Thyroid gland (tissue), 4 donors: Measurements from ENCODE around the gene TRABD2A.
"Not testable (repeated sequence)": the region's sequence is repeated elsewhere in the genome, so short reads cannot be mapped to it uniquely, and the experiment has no call there.

Experiments
- POLR2A ChIP-seq, 2 donors: fragments of 450-650 bp; IDR thresholded peaks; one replicate each; pipeline ENCODE4 v1.6.1; 2017; ENCODE audit warnings: antibody characterized with exemption in 2 of 2, mild to moderate bottlenecking in 2 of 2, moderate library complexity in 1 of 2
- TF ChIP-seq, protein P1 (sequence below), 6 experiments: fragments of 200-600 bp in 3 of 6; fragments of 450-650 bp in 3 of 6; sonication (generic) in 3 of 6; IDR thresholded peaks; one replicate each; pipeline ENCODE4 v1.5.1; 2016 to 2019; ENCODE audit warnings: antibody characterized with exemption in 6 of 6, mild to moderate bottlenecking in 2 of 6, inconsistent platforms in 1 of 6, moderate library complexity in 1 of 6

DNA sequence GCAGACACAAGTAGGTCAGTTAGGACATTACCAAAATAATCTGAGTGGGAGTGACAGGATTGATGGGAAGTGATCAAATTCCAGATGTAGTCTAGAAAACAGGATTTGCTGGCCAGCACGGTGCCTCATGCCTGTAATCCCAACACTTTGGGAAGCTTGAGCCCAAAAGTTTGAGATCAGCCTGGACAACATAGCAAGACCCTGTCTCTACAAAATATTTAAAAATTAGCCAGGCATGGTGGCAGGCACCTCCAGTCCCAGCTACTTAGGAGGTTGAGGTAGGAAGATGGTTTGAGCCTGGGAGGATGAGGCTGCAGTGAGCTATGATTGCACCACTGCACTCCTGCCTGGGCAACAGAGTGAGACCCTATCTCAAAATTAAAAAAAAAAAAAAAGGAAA, 5.3 kb downstream of the TRABD2A start:
- TF ChIP-seq, protein P1, sequence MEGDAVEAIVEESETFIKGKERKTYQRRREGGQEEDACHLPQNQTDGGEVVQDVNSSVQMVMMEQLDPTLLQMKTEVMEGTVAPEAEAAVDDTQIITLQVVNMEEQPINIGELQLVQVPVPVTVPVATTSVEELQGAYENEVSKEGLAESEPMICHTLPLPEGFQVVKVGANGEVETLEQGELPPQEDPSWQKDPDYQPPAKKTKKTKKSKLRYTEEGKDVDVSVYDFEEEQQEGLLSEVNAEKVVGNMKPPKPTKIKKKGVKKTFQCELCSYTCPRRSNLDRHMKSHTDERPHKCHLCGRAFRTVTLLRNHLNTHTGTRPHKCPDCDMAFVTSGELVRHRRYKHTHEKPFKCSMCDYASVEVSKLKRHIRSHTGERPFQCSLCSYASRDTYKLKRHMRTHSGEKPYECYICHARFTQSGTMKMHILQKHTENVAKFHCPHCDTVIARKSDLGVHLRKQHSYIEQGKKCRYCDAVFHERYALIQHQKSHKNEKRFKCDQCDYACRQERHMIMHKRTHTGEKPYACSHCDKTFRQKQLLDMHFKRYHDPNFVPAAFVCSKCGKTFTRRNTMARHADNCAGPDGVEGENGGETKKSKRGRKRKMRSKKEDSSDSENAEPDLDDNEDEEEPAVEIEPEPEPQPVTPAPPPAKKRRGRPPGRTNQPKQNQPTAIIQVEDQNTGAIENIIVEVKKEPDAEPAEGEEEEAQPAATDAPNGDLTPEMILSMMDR (IDR thresholded peaks at IDR 0.05) = not testable (repeated sequence)
- not testable (repeated sequence) for TF ChIP-seq POLR2A (IDR thresholded peaks at IDR 0.05)
